Smooth muscle cell of the coronary artery (primary cell): ENCODE results near the gene EFNA1. TPM values are rescaled to one million over a fixed set of nuclear protein-coding genes. Genes with fewer than 3 reads are reported as not detected.

Experiments used
- total RNA-seq: library from RNA; depleted of rRNA; stranded (reverse); fragments of >200 nt; gene quantifications from 2 replicates; pipeline ENCODE4 v1.2.3, GENCODE V29; 2014; ENCODE audit warnings: low replicate concordance

Gene EFNA1
- 0.23 and 4.9 TPM in 2 replicates for total RNA-seq

GRCh38 chr1:155127105-155127966, at the start of gene EFNA1:
Gene EFNA1, plus strand, starts transcription at chr1:155127876. Its CDS starts 102 bp downstream, at chr1:155127978.

GRCh38 chr1:155078469-155079209, 49.0 kb upstream of the EFNA1 start, which contains the start of gene EFNA3:
Gene EFNA3, plus strand, starts transcription at chr1:155078837. Its CDS starts 105 bp downstream, at chr1:155078942.

GRCh38 chr1:155135415-155136028, 7.8 kb downstream of the EFNA1 start, which contains the start of gene SLC50A1:
Gene SLC50A1, plus strand, starts transcription at chr1:155135852. Its CDS starts 60 bp downstream, at chr1:155135912.

GRCh38 chr1:155139895-155140629, 12.4 kb downstream of the EFNA1 start, which contains the start of gene DPM3:
Gene DPM3, minus strand, starts transcription at chr1:155140531. Its CDS starts 291 bp downstream, at chr1:155140240.

GRCh38 chr1:155172732-155173477, 45.2 kb downstream of the EFNA1 start, which contains the start of gene KRTCAP2:
Gene KRTCAP2, minus strand, starts transcription at chr1:155173304. Its CDS starts 80 bp downstream, at chr1:155173224.

GRCh38 chr1:155173478-155174323, 46.0 kb downstream of the EFNA1 start, which contains the start of gene TRIM46:
Gene TRIM46, plus strand, starts transcription at chr1:155173849. Its CDS starts 118 bp downstream, at chr1:155173967.

Other genes with a start within 250 kb of the EFNA1 start
- gene PMVK, start 191.2 kb upstream of the EFNA1 start, total RNA-seq = 10.2 and 11.4 TPM in 2 replicates
- 66.0 and 101 TPM in 2 replicates for gene PBXIP1, start 171.8 kb upstream of the EFNA1 start, total RNA-seq
- 3.4 and 6.5 TPM in 2 replicates for gene PYGO2, start 166.1 kb upstream of the EFNA1 start, total RNA-seq
- gene SHC1, start 157.1 kb upstream of the EFNA1 start, total RNA-seq = 98.8 and 184 TPM in 2 replicates
- gene CKS1B, start 153.2 kb upstream of the EFNA1 start, total RNA-seq = 18.6 and 39.5 TPM in 2 replicates
- 13.1 and 19.0 TPM in 2 replicates for gene FLAD1, start 144.5 kb upstream of the EFNA1 start, total RNA-seq
- 0.68 TPM in 1 of 2 replicates, not detected in the other for gene LENEP, start 134.3 kb upstream of the EFNA1 start, total RNA-seq
- gene ZBTB7B, start 125.1 kb upstream of the EFNA1 start, total RNA-seq = 9.1 and 14.1 TPM in 2 replicates
- not detected in 2 replicates for gene DCST2, start 94.1 kb upstream of the EFNA1 start, total RNA-seq
- not detected in 2 replicates for gene DCST1, start 94.1 kb upstream of the EFNA1 start, total RNA-seq
- gene ADAM15, start 76.6 kb upstream of the EFNA1 start, total RNA-seq = 48.2 and 64.5 TPM in 2 replicates
- gene EFNA4, start 64.1 kb upstream of the EFNA1 start, total RNA-seq = 1.8 and 5.7 TPM in 2 replicates
- gene EFNA3, start 49.0 kb upstream of the EFNA1 start, total RNA-seq = 0.35 and 0.90 TPM in 2 replicates
- gene SLC50A1, start 8.0 kb downstream of the EFNA1 start, total RNA-seq = 17.9 and 32.0 TPM in 2 replicates
- gene DPM3, start 12.7 kb downstream of the EFNA1 start, total RNA-seq = 27.5 and 42.7 TPM in 2 replicates
- gene KRTCAP2, start 45.4 kb downstream of the EFNA1 start, total RNA-seq = 86.9 and 102 TPM in 2 replicates
- gene TRIM46, start 46.0 kb downstream of the EFNA1 start, total RNA-seq = 1.5 and 3.5 TPM in 2 replicates
- 35.0 and 52.5 TPM in 2 replicates for gene THBS3, start 80.0 kb downstream of the EFNA1 start, total RNA-seq
- 30.1 and 45.6 TPM in 2 replicates for gene MTX1, start 80.8 kb downstream of the EFNA1 start, total RNA-seq
- gene ENTREP3, start 127.6 kb downstream of the EFNA1 start, total RNA-seq = 2.5 and 3.6 TPM in 2 replicates
- 16.7 and 30.7 TPM in 2 replicates for gene SCAMP3, start 134.5 kb downstream of the EFNA1 start, total RNA-seq
- gene CLK2, start 145.6 kb downstream of the EFNA1 start, total RNA-seq = 27.1 and 64.4 TPM in 2 replicates
- gene HCN3, start 149.6 kb downstream of the EFNA1 start, total RNA-seq = 0.53 and 1.5 TPM in 2 replicates
- gene PKLR, start 173.6 kb downstream of the EFNA1 start, total RNA-seq = not detected in 2 replicates
- 100 and 279 TPM in 2 replicates for gene FDPS, start 181.0 kb downstream of the EFNA1 start, total RNA-seq
- 6.0 and 8.2 TPM in 2 replicates for gene RUSC1, start 193.0 kb downstream of the EFNA1 start, total RNA-seq